Left forelimb (tissue), 1 donor: Measurements from ENCODE around the gene A2M.
A peak's percentile ranks its signal among the peaks of the same experiment; 100 is the strongest.

Source experiments
- DNase-seq: peaks from one replicate; pipeline ENCODE4 v3.0.0-alpha.2; 2018; ENCODE audit warnings: low spot score

A2M gene

GRCh38 chr12:9072481-9073038, 43.2 kb downstream of the A2M start:
- DNase-seq: no peak

- DNase-seq: no peak
Measured at GRCh38 chr12:9071969-9072368, 43.8 kb downstream of the A2M start.

- no peak for DNase-seq
Measured at GRCh38 chr12:9071518-9071917, 44.2 kb downstream of the A2M start.

GRCh38 chr12:9070351-9070750, 45.4 kb downstream of the A2M start:
- no peak for DNase-seq

- no peak for DNase-seq
Measured at GRCh38 chr12:9068600-9068999, 47.1 kb downstream of the A2M start.

- no peak for DNase-seq
Measured at GRCh38 chr12:9068086-9068485, 47.6 kb downstream of the A2M start.

GRCh38 chr12:9066755-9067423, 48.8 kb downstream of the A2M start:
- no peak for DNase-seq

GRCh38 chr12:9066183-9066623, 49.5 kb downstream of the A2M start:
- no peak for DNase-seq

- no peak for DNase-seq
Measured at GRCh38 chr12:9065607-9065856, 50.2 kb downstream of the A2M start.

GRCh38 chr12:9064815-9065606, 50.7 kb downstream of the A2M start:
- no peak for DNase-seq

- peak; percentile 87 for DNase-seq
Measured at GRCh38 chr12:9064201-9064814, 51.4 kb downstream of the A2M start.

GRCh38 chr12:9052610-9053009, 63.1 kb downstream of the A2M start:
- no peak for DNase-seq

- no peak for DNase-seq
Measured at GRCh38 chr12:9051158-9051550, 64.6 kb downstream of the A2M start.

- no peak for DNase-seq
Measured at GRCh38 chr12:9050521-9051157, 65.1 kb downstream of the A2M start.

- DNase-seq: no peak
Measured at GRCh38 chr12:9049520-9050133, 66.1 kb downstream of the A2M start.

GRCh38 chr12:9048930-9049329, 66.8 kb downstream of the A2M start:
- no peak for DNase-seq

GRCh38 chr12:9047105-9047504, 68.6 kb downstream of the A2M start:
- DNase-seq: no peak

- DNase-seq: no peak
Measured at GRCh38 chr12:9043766-9044165, 72.0 kb downstream of the A2M start.

GRCh38 chr12:9041321-9041720, 74.4 kb downstream of the A2M start:
- no peak for DNase-seq

- no peak for DNase-seq
Measured at GRCh38 chr12:9040484-9041186, 75.1 kb downstream of the A2M start.

GRCh38 chr12:9039397-9039977, 76.2 kb downstream of the A2M start:
- DNase-seq: no peak
